Brain microvascular endothelial cell (primary cell): ENCODE measurements around the gene PKIB.

Experiments
- DNase-seq: peaks from one replicate; pipeline ENCODE4 v3.0.0-alpha.2; 2020
- H3K27ac ChIP-seq: fragments of 250-450 bp; sonication (Bioruptor Pico); 2 replicates; pipeline ENCODE4 v1.5.1; 2020; ENCODE audit warnings: mild to moderate bottlenecking, moderate library complexity
- H3K27me3 ChIP-seq: fragments of 250-450 bp; sonication (Bioruptor Pico); replicated peaks from 2 replicates; pipeline ENCODE4 v1.5.1; 2020; ENCODE audit warnings: mild to moderate bottlenecking
- H3K36me3 ChIP-seq: fragments of 250-450 bp; sonication (Bioruptor Pico); replicated peaks from 2 replicates; pipeline ENCODE4 v1.5.1; 2020; ENCODE audit warnings: mild to moderate bottlenecking
- H3K4me3 ChIP-seq: 2 replicates; pipeline ENCODE4 v1.5.1; 2011; ENCODE audit warnings: low read depth, mild to moderate bottlenecking, control low read depth, low read length, moderate library complexity
- in situ Hi-C: cut with HindIII; loops from 2 replicates; pipeline ENCODE4 v1.10.0; 2017; ENCODE audit warnings: low sequenced_read_pairs, low pct_ligation_motif_present
- TF ChIP-seq, protein P1 (sequence below): IDR thresholded peaks from 2 replicates; pipeline ENCODE4 v1.5.1; 2011; ENCODE audit warnings: low read depth, mild to moderate bottlenecking, moderate library complexity, low read length, control low read depth, inconsistent platforms; ENCODE audit errors: missing control alignments

Gene PKIB

GRCh38 chr6:122770835-122771601, 160.8 kb downstream of the PKIB start:
- no peak overlapping the region for H3K27ac ChIP-seq
- no peaks in the 10 kb centered on the region for H3K36me3 ChIP-seq
- H3K27me3 ChIP-seq = no peaks in the 10 kb centered on the region
- H3K4me3 ChIP-seq = no peak overlapping the region
- no peak for DNase-seq
- TF ChIP-seq, protein P1, sequence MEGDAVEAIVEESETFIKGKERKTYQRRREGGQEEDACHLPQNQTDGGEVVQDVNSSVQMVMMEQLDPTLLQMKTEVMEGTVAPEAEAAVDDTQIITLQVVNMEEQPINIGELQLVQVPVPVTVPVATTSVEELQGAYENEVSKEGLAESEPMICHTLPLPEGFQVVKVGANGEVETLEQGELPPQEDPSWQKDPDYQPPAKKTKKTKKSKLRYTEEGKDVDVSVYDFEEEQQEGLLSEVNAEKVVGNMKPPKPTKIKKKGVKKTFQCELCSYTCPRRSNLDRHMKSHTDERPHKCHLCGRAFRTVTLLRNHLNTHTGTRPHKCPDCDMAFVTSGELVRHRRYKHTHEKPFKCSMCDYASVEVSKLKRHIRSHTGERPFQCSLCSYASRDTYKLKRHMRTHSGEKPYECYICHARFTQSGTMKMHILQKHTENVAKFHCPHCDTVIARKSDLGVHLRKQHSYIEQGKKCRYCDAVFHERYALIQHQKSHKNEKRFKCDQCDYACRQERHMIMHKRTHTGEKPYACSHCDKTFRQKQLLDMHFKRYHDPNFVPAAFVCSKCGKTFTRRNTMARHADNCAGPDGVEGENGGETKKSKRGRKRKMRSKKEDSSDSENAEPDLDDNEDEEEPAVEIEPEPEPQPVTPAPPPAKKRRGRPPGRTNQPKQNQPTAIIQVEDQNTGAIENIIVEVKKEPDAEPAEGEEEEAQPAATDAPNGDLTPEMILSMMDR = no peak
- in situ Hi-C loops = no loop called here

DNA sequence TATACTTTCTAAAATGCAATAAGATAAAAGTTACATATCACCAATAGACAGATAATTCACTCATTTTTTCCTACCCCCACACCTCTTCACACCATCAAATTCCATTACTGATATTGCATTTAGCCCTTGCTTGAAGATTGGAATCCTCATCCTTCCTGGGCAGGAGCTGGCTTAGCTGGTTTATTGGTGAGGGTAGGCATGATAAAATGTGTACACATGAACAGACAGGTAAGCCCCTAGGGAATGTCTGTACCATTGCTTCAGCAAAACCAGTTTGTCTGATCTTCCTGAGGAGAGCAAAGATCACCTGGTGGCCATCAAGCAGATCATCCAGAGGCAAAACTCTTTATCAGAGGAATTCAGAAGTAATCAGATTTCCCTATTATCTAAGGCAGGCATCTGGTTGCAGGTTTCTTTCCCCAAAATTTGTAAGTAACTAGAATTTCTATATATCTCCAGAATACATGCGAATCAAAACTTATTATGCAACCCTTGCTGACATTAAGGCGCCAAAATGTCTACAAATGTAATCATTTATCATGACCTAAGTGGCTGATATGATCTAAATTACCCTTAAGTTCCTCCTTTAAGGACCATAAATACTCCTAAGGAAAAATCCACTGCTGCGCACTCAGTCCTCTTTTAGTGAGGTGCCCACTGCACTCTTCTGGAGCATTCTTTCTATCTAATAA, 162.7 kb downstream of the PKIB start:
- Histone ChIP-seq H3K27ac (no peak overlapping the region), H3K4me3 (no peak overlapping the region), H3K36me3 (no peaks in the 10 kb centered on the region), H3K27me3 (no peaks in the 10 kb centered on the region)
- in situ Hi-C loops = no loop called here
- TF ChIP-seq, protein P1 = no peak
- DNase-seq = no peak
